Activated B cell treated with CpG ODN at 0.5 μM for 24 hours (primary cell): ENCODE results near the gene LOXL1. TPM values are rescaled to one million over a fixed set of nuclear protein-coding genes. Genes with fewer than 3 reads are reported as not detected.

Source experiments
- ATAC-seq: fragments of 200-7000 bp; cut with Tn5 transposase; one replicate; pipeline ENCODE4 v1.10.0; 2021; ENCODE audit warnings: low read depth, mild to moderate bottlenecking, moderate library complexity
- CTCF ChIA-PET: fragments of 350-600 bp; sonication (Branson Sonifier 250); formaldehyde crosslinking; loops from one replicate; lab custom pipeline; 2021; ENCODE audit warnings: antibody characterized with exemption; lab: Charles Lee
- POLR2A ChIA-PET: fragments of 350-600 bp; sonication (Branson Sonifier 250); formaldehyde crosslinking; loops from one replicate; lab custom pipeline; 2021; ENCODE audit warnings: antibody characterized with exemption; lab: Charles Lee
- DNase-seq: peaks from one replicate; pipeline ENCODE4 v3.0.0; 2022
- H3K27ac Mint-ChIP-seq: one replicate; pipeline ENCODE4 v1.8.0; 2020; ENCODE audit warnings: mixed read lengths
- H3K27me3 Mint-ChIP-seq: one replicate; pipeline ENCODE4 v1.8.0; 2021; ENCODE audit warnings: mixed read lengths
- H3K36me3 Mint-ChIP-seq: one replicate; pipeline ENCODE4 v1.8.0; 2021; ENCODE audit warnings: low read depth, mixed read lengths
- H3K4me1 Mint-ChIP-seq: one replicate; pipeline ENCODE4 v1.8.0; 2021; ENCODE audit warnings: mixed read lengths
- H3K4me3 Mint-ChIP-seq: one replicate; pipeline ENCODE4 v1.8.0; 2020; ENCODE audit warnings: mild to moderate bottlenecking, mixed read lengths
- H3K9me3 Mint-ChIP-seq: one replicate; pipeline ENCODE4 v1.8.0; 2020; ENCODE audit warnings: mixed read lengths
- CTCF ChIP-seq: fragments of 200-600 bp; IDR thresholded peaks from one replicate; pipeline ENCODE4 v1.8.0; 2022; ENCODE audit warnings: antibody characterized with exemption, mild to moderate bottlenecking
- intact Hi-C: fragments of 100-400 bp; cut with micrococcal nuclease; formaldehyde crosslinking; loops from one replicate; pipeline ENCODE4 v1.15.1; 2024
- total RNA-seq: library from RNA; stranded (reverse); gene quantifications from 2 replicates; pipeline ENCODE4 v1.2.3, GENCODE V29; 2022

Gene LOXL1
- total RNA-seq, 1 donor from 2014 or later, result 1.1 TPM

GRCh38 chr15:73919706-73920105 lies 6.6 kb upstream of the LOXL1 start:
- intact Hi-C loops, result loop anchor here (10.0 kb wide), 1 partner anchor 285 kb away; the partner anchor contains the start of gene NPTN
- TF ChIP-seq CTCF, result no peak
- ChIA-PET POLR2A (no interaction called here), CTCF (no interaction called here)
- no peak overlapping the region for H3K4me3 Mint-ChIP-seq
- no peak for ATAC-seq
- H3K27me3 Mint-ChIP-seq, result peaks cover 10% of the 10 kb centered on the region
- DNase-seq, result no peak
- peaks cover 3% of the 10 kb centered on the region for H3K36me3 Mint-ChIP-seq
- H3K9me3 Mint-ChIP-seq, result peaks cover 12% of the 10 kb centered on the region
- no peak overlapping the region for H3K27ac Mint-ChIP-seq
- peaks cover 9% of the 10 kb centered on the region for H3K4me1 Mint-ChIP-seq

- Mint-ChIP-seq H3K36me3 (peaks cover 3% of the 10 kb centered on the region), H3K4me1 (peaks cover 13% of the 10 kb centered on the region), H3K9me3 (peaks cover 10% of the 10 kb centered on the region), H3K27ac (no peak overlapping the region), H3K4me3 (no peak overlapping the region), H3K27me3 (peaks cover 5% of the 10 kb centered on the region)
- DNase-seq, result no peak
- ChIA-PET POLR2A (interaction anchor here (0.6 kb wide), 1 partner anchor 730 kb away, joined by 6 read pairs; no protein-coding TSS in a partner anchor), CTCF (interaction anchor here (1.0 kb wide), 1 partner anchor 10 kb away, joined by 3 read pairs; no protein-coding TSS in a partner anchor)
- no peak for ATAC-seq
- intact Hi-C loops, result loop anchor here (10.0 kb wide), 1 partner anchor 287 kb away; the partner anchor contains the start of gene NPTN
- no peak for TF ChIP-seq CTCF
Measured at GRCh38 chr15:73921254-73921925, 4.9 kb upstream of the LOXL1 start.

GRCh38 chr15:73922186-73923151 lies 3.8 kb upstream of the LOXL1 start:
- intact Hi-C loops, result loop anchor here (10.0 kb wide), 1 partner anchor 288 kb away; the partner anchor contains the start of gene NPTN
- Mint-ChIP-seq H3K27ac (no peak overlapping the region), H3K4me3 (no peak overlapping the region), H3K4me1 (peaks cover 13% of the 10 kb centered on the region), H3K9me3 (peaks cover 7% of the 10 kb centered on the region), H3K36me3 (peaks cover 3% of the 10 kb centered on the region), H3K27me3 (peaks cover 5% of the 10 kb centered on the region)
- CTCF ChIA-PET, result no interaction called here
- POLR2A ChIA-PET, result no interaction called here
- DNase-seq (no peak), ATAC-seq (no peak)
- TF ChIP-seq CTCF, result no peak

- ChIA-PET POLR2A (no interaction called here), CTCF (no interaction called here)
- H3K27ac Mint-ChIP-seq, result no peak overlapping the region
- intact Hi-C loops, result loop anchor here (10.0 kb wide), 1 partner anchor 288 kb away; the partner anchor contains the start of gene NPTN
- DNase-seq, result no peak
- H3K4me3 Mint-ChIP-seq, result no peak overlapping the region
- H3K4me1 Mint-ChIP-seq, result peaks cover 16% of the 10 kb centered on the region
- H3K9me3 Mint-ChIP-seq, result peaks cover 3% of the 10 kb centered on the region
- H3K36me3 Mint-ChIP-seq, result no peaks in the 10 kb centered on the region
- peaks cover 7% of the 10 kb centered on the region for H3K27me3 Mint-ChIP-seq
- no peak for ATAC-seq
- no peak for TF ChIP-seq CTCF
Measured at GRCh38 chr15:73923156-73923487, 3.1 kb upstream of the LOXL1 start.
